ENCODE data around the gene C16orf87.

DNA sequence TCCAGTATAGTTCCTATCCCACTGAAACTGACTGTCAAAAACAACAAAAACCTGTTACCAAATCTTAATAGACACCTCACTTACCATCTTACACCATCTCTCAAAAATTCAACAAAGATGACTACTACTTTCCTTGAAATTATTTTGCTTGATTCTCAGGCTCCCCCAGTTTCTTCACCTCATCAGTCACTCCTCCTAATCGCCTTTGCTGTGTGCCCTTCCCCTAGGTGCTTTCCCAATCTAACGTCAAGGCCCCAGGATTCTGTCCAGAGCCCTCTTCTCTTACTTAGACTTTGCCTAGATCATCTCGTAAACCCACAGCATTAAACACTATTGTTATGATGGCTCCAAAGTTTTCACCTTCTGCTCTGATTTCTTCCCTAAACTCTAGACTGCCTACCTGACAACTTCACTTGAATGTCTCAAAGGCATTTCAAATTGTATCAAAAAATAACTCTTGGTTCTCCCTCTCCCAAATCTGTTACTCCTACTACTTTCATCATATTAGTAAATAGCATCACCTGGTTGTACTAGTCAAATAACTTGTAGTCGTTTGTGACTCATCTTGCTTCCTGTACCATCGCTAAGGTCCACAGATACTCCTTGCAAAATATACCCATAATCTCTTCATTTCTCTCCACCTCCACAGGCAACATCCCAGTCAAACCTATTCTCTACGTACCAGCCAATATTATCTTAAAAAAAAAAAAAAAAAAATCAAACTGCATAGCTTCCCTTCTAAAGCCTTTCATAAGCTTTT lies 18.0 kb downstream of the C16orf87 start:
- TF ChIP-seq, protein P1, sequence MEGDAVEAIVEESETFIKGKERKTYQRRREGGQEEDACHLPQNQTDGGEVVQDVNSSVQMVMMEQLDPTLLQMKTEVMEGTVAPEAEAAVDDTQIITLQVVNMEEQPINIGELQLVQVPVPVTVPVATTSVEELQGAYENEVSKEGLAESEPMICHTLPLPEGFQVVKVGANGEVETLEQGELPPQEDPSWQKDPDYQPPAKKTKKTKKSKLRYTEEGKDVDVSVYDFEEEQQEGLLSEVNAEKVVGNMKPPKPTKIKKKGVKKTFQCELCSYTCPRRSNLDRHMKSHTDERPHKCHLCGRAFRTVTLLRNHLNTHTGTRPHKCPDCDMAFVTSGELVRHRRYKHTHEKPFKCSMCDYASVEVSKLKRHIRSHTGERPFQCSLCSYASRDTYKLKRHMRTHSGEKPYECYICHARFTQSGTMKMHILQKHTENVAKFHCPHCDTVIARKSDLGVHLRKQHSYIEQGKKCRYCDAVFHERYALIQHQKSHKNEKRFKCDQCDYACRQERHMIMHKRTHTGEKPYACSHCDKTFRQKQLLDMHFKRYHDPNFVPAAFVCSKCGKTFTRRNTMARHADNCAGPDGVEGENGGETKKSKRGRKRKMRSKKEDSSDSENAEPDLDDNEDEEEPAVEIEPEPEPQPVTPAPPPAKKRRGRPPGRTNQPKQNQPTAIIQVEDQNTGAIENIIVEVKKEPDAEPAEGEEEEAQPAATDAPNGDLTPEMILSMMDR (IDR thresholded peaks at IDR 0.05; ENCODE audit: insufficient read depth, low read length), result no peak
- TF ChIP-seq POLR2AphosphoS5 (IDR thresholded peaks at IDR 0.05; ENCODE audit: low read depth) (no peak), GABPA (IDR thresholded peaks at IDR 0.05; ENCODE audit: low read depth) (no peak), SPI1 (IDR thresholded peaks at IDR 0.05; ENCODE audit: borderline replicate concordance, low read depth) (no peak)
- TF ChIP-seq, protein P2, sequence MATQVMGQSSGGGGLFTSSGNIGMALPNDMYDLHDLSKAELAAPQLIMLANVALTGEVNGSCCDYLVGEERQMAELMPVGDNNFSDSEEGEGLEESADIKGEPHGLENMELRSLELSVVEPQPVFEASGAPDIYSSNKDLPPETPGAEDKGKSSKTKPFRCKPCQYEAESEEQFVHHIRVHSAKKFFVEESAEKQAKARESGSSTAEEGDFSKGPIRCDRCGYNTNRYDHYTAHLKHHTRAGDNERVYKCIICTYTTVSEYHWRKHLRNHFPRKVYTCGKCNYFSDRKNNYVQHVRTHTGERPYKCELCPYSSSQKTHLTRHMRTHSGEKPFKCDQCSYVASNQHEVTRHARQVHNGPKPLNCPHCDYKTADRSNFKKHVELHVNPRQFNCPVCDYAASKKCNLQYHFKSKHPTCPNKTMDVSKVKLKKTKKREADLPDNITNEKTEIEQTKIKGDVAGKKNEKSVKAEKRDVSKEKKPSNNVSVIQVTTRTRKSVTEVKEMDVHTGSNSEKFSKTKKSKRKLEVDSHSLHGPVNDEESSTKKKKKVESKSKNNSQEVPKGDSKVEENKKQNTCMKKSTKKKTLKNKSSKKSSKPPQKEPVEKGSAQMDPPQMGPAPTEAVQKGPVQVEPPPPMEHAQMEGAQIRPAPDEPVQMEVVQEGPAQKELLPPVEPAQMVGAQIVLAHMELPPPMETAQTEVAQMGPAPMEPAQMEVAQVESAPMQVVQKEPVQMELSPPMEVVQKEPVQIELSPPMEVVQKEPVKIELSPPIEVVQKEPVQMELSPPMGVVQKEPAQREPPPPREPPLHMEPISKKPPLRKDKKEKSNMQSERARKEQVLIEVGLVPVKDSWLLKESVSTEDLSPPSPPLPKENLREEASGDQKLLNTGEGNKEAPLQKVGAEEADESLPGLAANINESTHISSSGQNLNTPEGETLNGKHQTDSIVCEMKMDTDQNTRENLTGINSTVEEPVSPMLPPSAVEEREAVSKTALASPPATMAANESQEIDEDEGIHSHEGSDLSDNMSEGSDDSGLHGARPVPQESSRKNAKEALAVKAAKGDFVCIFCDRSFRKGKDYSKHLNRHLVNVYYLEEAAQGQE (IDR thresholded peaks at IDR 0.05; ENCODE audit: insufficient replicate concordance, low read depth), result no peak

Data from HL-60 (cell line).